ENCODE measurements around the gene AP3D1.

Gene AP3D1

GRCh38 chr19:2189880-2190279 lies 38.5 kb upstream of the AP3D1 start:
- peaks cover 49% of the 10 kb centered on the region for H3K4me1 Mint-ChIP-seq (ENCODE audit: low read depth)
- no peaks in the 10 kb centered on the region for H3K9me3 Mint-ChIP-seq
- H3K27me3 Mint-ChIP-seq, result no peaks in the 10 kb centered on the region
- intact Hi-C loops (cut with micrococcal nuclease), result no loop called here
- H3K27ac Mint-ChIP-seq, result peak overlapping the region; percentile 83
- H3K4me3 Mint-ChIP-seq, result no peak overlapping the region
- peaks cover 86% of the 10 kb centered on the region for H3K36me3 Mint-ChIP-seq (ENCODE audit: low read depth)

DNA sequence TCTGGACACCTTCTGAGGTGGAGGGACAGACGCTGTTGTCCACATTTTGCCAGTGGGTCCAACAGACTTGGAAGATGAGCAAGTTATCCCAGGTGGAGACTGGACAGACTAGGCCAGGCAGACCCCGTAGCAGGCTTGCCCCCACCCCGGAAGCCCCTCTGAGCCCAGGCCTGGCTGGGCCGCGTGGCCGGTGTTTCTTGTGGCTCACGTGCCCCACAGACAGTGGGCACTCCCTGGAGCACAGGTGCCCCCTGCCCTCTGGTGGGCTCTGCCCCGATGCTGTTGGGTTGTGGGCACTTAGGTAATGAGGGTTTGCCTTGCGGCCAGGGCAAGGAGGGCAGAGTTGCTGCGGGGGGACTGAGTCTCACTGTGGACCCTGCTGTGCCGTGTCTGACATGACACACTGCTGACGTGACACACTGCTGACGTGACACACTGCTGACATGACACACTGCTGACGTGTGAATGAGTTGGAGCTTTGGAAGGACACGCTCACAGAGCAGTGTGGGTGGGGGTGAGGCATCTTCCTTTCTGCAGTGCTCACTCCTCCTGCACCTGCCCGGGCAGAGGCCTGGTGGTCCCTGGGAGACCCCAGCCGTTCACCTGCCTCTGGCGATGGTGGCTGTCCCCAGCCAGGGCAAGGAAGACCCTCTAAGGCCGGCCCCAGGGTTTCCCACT lies 37.5 kb upstream of the AP3D1 start:
- Mint-ChIP-seq H3K27ac (peak overlapping the region; percentile 83), H3K9me3 (no peaks in the 10 kb centered on the region)
- intact Hi-C loops (cut with micrococcal nuclease), result no loop called here

DNA sequence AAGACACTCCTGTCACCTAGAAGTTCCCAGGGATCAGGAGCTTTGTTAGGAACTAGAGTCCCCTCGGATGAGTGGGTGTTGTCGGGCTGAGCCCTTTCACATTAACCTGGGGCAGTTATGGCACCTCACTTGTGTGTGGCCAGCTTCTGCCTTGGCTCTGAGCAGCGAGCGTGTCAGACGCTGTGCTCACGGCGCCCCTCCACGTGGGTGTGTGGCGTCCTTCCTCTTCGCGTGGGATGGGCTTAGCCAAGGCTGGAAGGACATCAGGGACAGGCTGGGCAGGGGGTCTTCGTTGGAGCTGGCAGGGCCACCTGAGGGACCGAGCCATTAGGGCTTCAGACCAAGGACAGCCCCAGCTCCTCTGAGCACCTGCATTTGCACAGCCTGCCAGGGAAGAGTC lies 35.8 kb upstream of the AP3D1 start:
- Mint-ChIP-seq H3K4me3 (no peak overlapping the region), H3K36me3 (ENCODE audit: low read depth) (peaks cover 83% of the 10 kb centered on the region), H3K27me3 (no peaks in the 10 kb centered on the region), H3K4me1 (ENCODE audit: low read depth) (peaks cover 73% of the 10 kb centered on the region), H3K27ac (peak overlapping the region; percentile 83), H3K9me3 (no peaks in the 10 kb centered on the region)
- intact Hi-C loops (cut with micrococcal nuclease), result no loop called here

More for the DNA sequence above, 37.5 kb upstream of the AP3D1 start:
- H3K36me3 Mint-ChIP-seq (ENCODE audit: low read depth), result peaks cover 86% of the 10 kb centered on the region
- peak overlapping the region; percentile 32 for H3K4me3 Mint-ChIP-seq
- peaks cover 60% of the 10 kb centered on the region for H3K4me1 Mint-ChIP-seq (ENCODE audit: low read depth)
- H3K27me3 Mint-ChIP-seq, result no peaks in the 10 kb centered on the region

GRCh38 chr19:2186071-2186846 lies 34.9 kb upstream of the AP3D1 start:
- peaks cover 75% of the 10 kb centered on the region for H3K4me1 Mint-ChIP-seq (ENCODE audit: low read depth)
- no peaks in the 10 kb centered on the region for H3K9me3 Mint-ChIP-seq
- intact Hi-C loops (cut with micrococcal nuclease), result no loop called here
- H3K4me3 Mint-ChIP-seq, result no peak overlapping the region
- H3K36me3 Mint-ChIP-seq (ENCODE audit: low read depth), result peaks cover 83% of the 10 kb centered on the region
- peak overlapping the region; percentile 83 for H3K27ac Mint-ChIP-seq
- no peaks in the 10 kb centered on the region for H3K27me3 Mint-ChIP-seq

DNA sequence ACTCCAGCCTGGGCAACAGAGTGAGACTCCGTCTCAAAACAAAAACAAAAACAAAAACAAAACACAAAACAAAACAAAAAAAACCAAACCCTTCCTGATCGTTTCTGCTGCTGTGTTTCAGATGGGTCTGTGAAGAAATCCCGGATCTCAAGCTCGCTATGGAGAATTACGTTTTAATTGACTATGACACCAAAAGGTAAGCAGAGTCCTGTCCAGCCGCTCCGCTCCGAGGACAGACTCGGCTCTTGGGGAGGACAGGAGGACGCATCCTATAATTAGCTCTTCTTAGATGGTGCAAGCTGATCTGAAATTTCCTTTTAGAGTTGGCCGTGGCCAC lies 34.3 kb upstream of the AP3D1 start:
- H3K27ac Mint-ChIP-seq, result no peak overlapping the region
- H3K36me3 Mint-ChIP-seq (ENCODE audit: low read depth), result peaks cover 83% of the 10 kb centered on the region
- intact Hi-C loops (cut with micrococcal nuclease), result no loop called here

GRCh38 chr19:2184422-2184975 lies 33.1 kb upstream of the AP3D1 start:
- H3K27ac Mint-ChIP-seq, result peak overlapping the region; percentile 30

More for the DNA sequence above, 34.3 kb upstream of the AP3D1 start:
- Mint-ChIP-seq H3K4me1 (ENCODE audit: low read depth) (peaks cover 81% of the 10 kb centered on the region), H3K27me3 (no peaks in the 10 kb centered on the region), H3K4me3 (no peak overlapping the region), H3K9me3 (no peaks in the 10 kb centered on the region)

DNA sequence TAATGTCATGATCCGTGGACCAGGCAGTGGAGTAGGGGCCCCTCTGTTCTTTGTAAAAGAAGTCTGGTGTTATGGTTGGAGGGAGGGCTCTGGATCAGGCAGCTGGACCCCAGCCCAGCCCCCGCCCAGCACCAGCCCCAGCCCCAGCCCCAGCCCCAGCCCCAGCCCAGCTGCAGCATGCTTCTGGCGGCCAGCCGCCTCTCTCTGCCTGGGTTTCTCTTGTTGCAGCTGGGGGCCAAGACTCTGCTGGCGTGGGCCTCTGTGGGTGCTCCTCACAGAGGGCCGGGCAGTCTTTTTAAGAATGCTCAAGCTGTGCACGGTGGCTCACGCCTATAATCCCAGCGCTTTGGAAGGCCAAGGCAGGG lies 30.2 kb upstream of the AP3D1 start:
- peaks cover 87% of the 10 kb centered on the region for H3K36me3 Mint-ChIP-seq (ENCODE audit: low read depth)
- intact Hi-C loops (cut with micrococcal nuclease), result no loop called here
- no peaks in the 10 kb centered on the region for H3K9me3 Mint-ChIP-seq

More at GRCh38 chr19:2184422-2184975, 33.1 kb upstream of the AP3D1 start:
- Mint-ChIP-seq H3K9me3 (no peaks in the 10 kb centered on the region), H3K4me3 (no peak overlapping the region), H3K36me3 (ENCODE audit: low read depth) (peaks cover 83% of the 10 kb centered on the region), H3K27me3 (no peaks in the 10 kb centered on the region), H3K4me1 (ENCODE audit: low read depth) (peaks cover 82% of the 10 kb centered on the region)
- intact Hi-C loops (cut with micrococcal nuclease), result no loop called here

GRCh38 chr19:2180881-2181632 lies 29.7 kb upstream of the AP3D1 start:
- peaks cover 87% of the 10 kb centered on the region for H3K36me3 Mint-ChIP-seq (ENCODE audit: low read depth)
- no peak overlapping the region for H3K27ac Mint-ChIP-seq
- H3K4me1 Mint-ChIP-seq (ENCODE audit: low read depth), result peaks cover 69% of the 10 kb centered on the region

More for the DNA sequence above, 30.2 kb upstream of the AP3D1 start:
- H3K4me3 Mint-ChIP-seq, result no peak overlapping the region
- H3K27me3 Mint-ChIP-seq, result no peaks in the 10 kb centered on the region
- H3K4me1 Mint-ChIP-seq (ENCODE audit: low read depth), result peaks cover 69% of the 10 kb centered on the region
- H3K27ac Mint-ChIP-seq, result no peak overlapping the region

GRCh38 chr19:2180114-2180513 lies 28.7 kb upstream of the AP3D1 start:
- H3K4me1 Mint-ChIP-seq (ENCODE audit: low read depth), result peaks cover 69% of the 10 kb centered on the region
- H3K4me3 Mint-ChIP-seq, result no peak overlapping the region
- intact Hi-C loops (cut with micrococcal nuclease), result no loop called here
- no peaks in the 10 kb centered on the region for H3K9me3 Mint-ChIP-seq
- peak overlapping the region; percentile 9 for H3K27ac Mint-ChIP-seq
- peaks cover 85% of the 10 kb centered on the region for H3K36me3 Mint-ChIP-seq (ENCODE audit: low read depth)
- no peaks in the 10 kb centered on the region for H3K27me3 Mint-ChIP-seq

More at GRCh38 chr19:2180881-2181632, 29.7 kb upstream of the AP3D1 start:
- Mint-ChIP-seq H3K4me3 (no peak overlapping the region), H3K27me3 (no peaks in the 10 kb centered on the region), H3K9me3 (no peaks in the 10 kb centered on the region)
- intact Hi-C loops (cut with micrococcal nuclease), result no loop called here

GRCh38 chr19:2179095-2179494 lies 27.7 kb upstream of the AP3D1 start:
- no peak overlapping the region for H3K27ac Mint-ChIP-seq
- intact Hi-C loops (cut with micrococcal nuclease), result no loop called here
- peaks cover 64% of the 10 kb centered on the region for H3K4me1 Mint-ChIP-seq (ENCODE audit: low read depth)
- H3K36me3 Mint-ChIP-seq (ENCODE audit: low read depth), result peaks cover 78% of the 10 kb centered on the region
- H3K4me3 Mint-ChIP-seq, result no peak overlapping the region
- no peaks in the 10 kb centered on the region for H3K27me3 Mint-ChIP-seq
- no peaks in the 10 kb centered on the region for H3K9me3 Mint-ChIP-seq

DNA sequence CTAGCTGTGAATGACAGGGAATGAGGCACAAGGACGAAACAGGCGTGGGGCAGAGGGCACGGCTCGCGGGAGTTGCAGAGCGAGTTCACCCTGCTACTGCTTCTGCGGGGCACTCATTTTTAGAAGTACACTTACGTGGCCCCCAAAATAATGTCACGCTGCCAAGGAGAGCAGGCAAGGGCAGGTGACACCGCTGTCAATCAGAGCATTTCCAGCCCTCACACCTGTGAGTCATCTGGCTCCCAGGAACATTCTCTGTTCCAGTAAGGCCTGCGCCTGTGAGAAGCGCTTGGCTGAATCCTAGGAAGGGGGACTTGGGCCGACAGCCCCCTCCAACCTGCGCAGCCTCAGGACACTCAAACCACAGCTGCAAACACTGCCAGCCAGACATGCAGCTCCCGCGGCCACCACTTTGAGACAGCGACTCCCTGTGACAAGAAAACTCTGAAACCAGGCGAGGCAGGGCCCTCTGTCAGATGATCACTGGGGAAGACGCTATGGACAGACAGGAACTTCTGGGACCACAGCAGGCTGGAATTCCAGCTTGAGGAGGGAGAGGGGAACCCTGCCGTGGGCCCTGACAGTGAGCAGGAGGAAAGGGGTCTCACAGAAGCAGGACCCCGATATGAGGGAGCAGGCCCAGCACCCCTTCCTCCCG lies 25.1 kb upstream of the AP3D1 start:
- Mint-ChIP-seq H3K27me3 (no peaks in the 10 kb centered on the region), H3K36me3 (ENCODE audit: low read depth) (peaks cover 71% of the 10 kb centered on the region), H3K4me1 (ENCODE audit: low read depth) (peaks cover 74% of the 10 kb centered on the region), H3K4me3 (no peak overlapping the region), H3K9me3 (no peaks in the 10 kb centered on the region), H3K27ac (peak overlapping the region; percentile 28)
- intact Hi-C loops (cut with micrococcal nuclease), result no loop called here

DNA sequence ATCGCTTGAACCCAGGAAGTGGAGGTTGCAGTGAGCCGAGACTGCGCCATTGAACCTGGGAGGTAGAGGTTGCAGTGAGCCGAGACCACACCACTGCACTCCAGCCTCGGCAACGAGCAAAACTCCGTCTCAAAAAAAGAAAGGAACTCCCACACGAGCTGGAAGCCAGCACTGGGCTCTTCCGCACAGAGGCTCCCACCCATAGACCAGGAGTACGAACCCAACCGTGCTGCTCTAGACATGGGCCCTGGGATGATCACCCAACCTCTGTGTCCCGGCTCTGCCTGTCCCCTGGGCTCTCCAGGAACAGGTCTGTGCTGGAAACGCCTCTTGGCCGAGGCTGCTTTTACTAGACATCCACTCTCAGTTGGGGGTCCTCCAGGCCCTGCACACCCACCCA lies 24.4 kb upstream of the AP3D1 start:
- intact Hi-C loops (cut with micrococcal nuclease), result no loop called here
- Mint-ChIP-seq H3K4me3 (no peak overlapping the region), H3K9me3 (no peaks in the 10 kb centered on the region), H3K4me1 (ENCODE audit: low read depth) (peaks cover 74% of the 10 kb centered on the region), H3K36me3 (ENCODE audit: low read depth) (peaks cover 63% of the 10 kb centered on the region), H3K27me3 (no peaks in the 10 kb centered on the region), H3K27ac (no peak overlapping the region)

- Mint-ChIP-seq H3K9me3 (no peaks in the 10 kb centered on the region), H3K36me3 (ENCODE audit: low read depth) (peaks cover 46% of the 10 kb centered on the region), H3K27me3 (no peaks in the 10 kb centered on the region), H3K4me1 (ENCODE audit: low read depth) (peaks cover 77% of the 10 kb centered on the region), H3K4me3 (no peak overlapping the region), H3K27ac (peak overlapping the region; percentile 42)
- intact Hi-C loops (cut with micrococcal nuclease), result no loop called here
These were observed 22.6 kb upstream of the AP3D1 start for GRCh38 chr19:2173767-2174577.

Data from dendritic cell treated with granulocyte-macrophage colony-stimulating factor and Interleukin-4, amounts not matched to agents 40 ng/mL and 50 ng/mL, for 4 days (primary cell).